Effector memory CD4-positive, alpha-beta T cell (primary cell): Measurements from ENCODE around the gene FGF1.

Experiments
- DNase-seq, 3 donors: peaks; one replicate each; pipeline ENCODE4 v3.0.0-alpha.2; 2020
- H3K27ac ChIP-seq: 2 replicates; pipeline ENCODE4 v1.7.0; 2013; ENCODE audit warnings: mild to moderate bottlenecking, low read length, moderate library complexity; ENCODE audit not compliant: insufficient read depth, poor library complexity, severe bottlenecking
- H3K27me3 ChIP-seq: replicated peaks from 2 replicates; pipeline ENCODE4 v1.7.0; 2013; ENCODE audit warnings: mild to moderate bottlenecking, low read length; ENCODE audit not compliant: insufficient read depth, control insufficient read depth, poor library complexity, severe bottlenecking
- H3K36me3 ChIP-seq: 2 replicates; pipeline ENCODE4 v1.7.0; 2013; ENCODE audit warnings: mild to moderate bottlenecking, low read length, moderate library complexity; ENCODE audit not compliant: control insufficient read depth, insufficient read depth
- H3K4me1 ChIP-seq: 2 replicates; pipeline ENCODE4 v1.7.0; 2013; ENCODE audit warnings: low read length, mild to moderate bottlenecking; ENCODE audit not compliant: control insufficient read depth, insufficient read depth, poor library complexity, severe bottlenecking
- H3K4me3 ChIP-seq: 2 replicates; pipeline ENCODE4 v1.7.0; 2013; ENCODE audit warnings: low read length, low read depth, mild to moderate bottlenecking; ENCODE audit not compliant: insufficient read depth, poor library complexity, severe bottlenecking
- H3K9me3 ChIP-seq: 2 replicates; pipeline ENCODE4 v1.7.0; 2013; ENCODE audit warnings: mild to moderate bottlenecking, low read length, moderate library complexity; ENCODE audit not compliant: control insufficient read depth

Gene FGF1

GRCh38 chr5:142684508-142685041, 1.3 kb downstream of the FGF1 start:
- H3K4me3 ChIP-seq: no peak overlapping the region
- H3K9me3 ChIP-seq: no peaks in the 10 kb centered on the region
- no peak for DNase-seq
- no peaks in the 10 kb centered on the region for H3K27me3 ChIP-seq
- H3K27ac ChIP-seq: no peak overlapping the region
- H3K4me1 ChIP-seq: no peaks in the 10 kb centered on the region
- no peaks in the 10 kb centered on the region for H3K36me3 ChIP-seq

GRCh38 chr5:142683881-142684505, 1.9 kb downstream of the FGF1 start:
- H3K4me1 ChIP-seq: no peaks in the 10 kb centered on the region
- no peak overlapping the region for H3K27ac ChIP-seq
- no peaks in the 10 kb centered on the region for H3K9me3 ChIP-seq
- no peaks in the 10 kb centered on the region for H3K27me3 ChIP-seq
- H3K36me3 ChIP-seq: no peaks in the 10 kb centered on the region
- DNase-seq: no peak
- H3K4me3 ChIP-seq: no peak overlapping the region

DNA sequence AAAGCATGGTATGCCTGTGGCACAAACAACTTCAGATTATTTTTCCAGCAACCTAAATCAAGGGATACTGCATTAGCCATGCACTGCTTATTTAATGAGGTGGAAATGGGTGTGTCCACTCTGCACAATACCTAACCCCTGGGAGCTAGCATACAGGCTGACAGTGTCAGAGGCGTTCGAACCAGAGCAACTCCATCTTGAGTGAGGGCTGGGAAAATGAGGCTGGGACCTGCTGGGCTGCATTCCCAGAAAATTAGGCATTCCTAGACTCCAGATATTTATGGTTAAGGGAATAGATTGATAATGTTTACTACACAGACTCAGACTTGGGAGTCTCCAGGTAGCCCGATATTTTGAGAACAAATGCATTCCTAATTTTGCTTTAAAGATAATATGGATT, 2.8 kb downstream of the FGF1 start:
- no peak for DNase-seq
- Histone ChIP-seq H3K4me1 (no peaks in the 10 kb centered on the region), H3K9me3 (no peaks in the 10 kb centered on the region), H3K36me3 (no peaks in the 10 kb centered on the region), H3K27me3 (no peaks in the 10 kb centered on the region), H3K27ac (no peak overlapping the region), H3K4me3 (no peak overlapping the region)

DNA sequence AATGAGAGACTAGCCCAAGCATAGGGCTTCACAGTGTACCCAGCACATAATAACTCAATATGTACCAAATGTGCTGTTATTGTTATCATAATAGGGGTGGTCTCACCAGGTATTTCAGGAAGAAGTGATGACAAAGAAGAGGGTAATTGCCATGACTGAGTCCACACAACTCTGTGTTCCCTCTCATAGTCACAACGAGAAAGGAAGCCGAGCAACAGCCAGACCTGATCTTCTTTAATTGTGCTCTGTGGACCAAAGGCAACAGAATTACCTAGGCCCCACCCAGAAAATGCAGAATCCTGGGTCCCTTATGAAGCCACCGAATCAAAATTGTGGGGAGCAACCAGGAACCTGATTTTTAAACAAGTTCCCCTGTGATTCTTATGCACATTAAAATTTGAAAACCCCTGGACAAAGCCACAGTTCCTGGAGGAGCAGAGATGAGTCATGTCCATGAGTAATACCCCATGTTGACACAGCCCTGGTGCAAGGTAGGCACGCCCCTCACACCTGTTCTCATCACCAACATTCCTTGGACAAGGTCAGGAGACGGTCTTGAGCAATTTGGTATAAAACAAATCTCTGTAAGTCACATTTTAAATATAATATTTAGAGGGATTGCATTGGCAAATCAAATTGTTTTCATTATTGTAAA, 5.2 kb downstream of the FGF1 start:
- Histone ChIP-seq H3K9me3 (no peaks in the 10 kb centered on the region), H3K4me3 (no peak overlapping the region), H3K36me3 (no peaks in the 10 kb centered on the region), H3K27ac (no peak overlapping the region), H3K27me3 (no peaks in the 10 kb centered on the region), H3K4me1 (no peaks in the 10 kb centered on the region)
- no peak for DNase-seq

DNA sequence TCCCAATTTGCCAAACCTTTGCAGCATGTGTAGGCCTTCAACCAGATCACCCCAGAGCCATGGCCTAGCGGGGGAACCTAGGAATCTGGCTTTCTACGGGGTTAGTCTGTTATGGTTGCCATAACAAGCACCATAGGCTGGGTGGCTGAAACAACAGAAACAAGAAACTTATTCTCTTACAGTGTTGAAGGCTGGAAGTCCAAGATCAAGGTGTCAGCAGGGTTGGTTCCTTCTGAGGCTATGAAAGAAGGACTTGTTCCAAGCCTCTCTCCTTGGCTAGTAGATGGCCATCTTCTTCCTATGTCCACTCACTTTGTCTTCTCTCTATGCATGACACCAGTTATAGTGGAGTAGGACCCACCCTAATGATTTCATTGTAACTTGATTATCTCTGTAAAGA, 6.1 kb downstream of the FGF1 start:
- Histone ChIP-seq H3K4me1 (no peaks in the 10 kb centered on the region), H3K27me3 (no peaks in the 10 kb centered on the region), H3K27ac (no peak overlapping the region), H3K36me3 (no peaks in the 10 kb centered on the region), H3K4me3 (no peak overlapping the region), H3K9me3 (no peaks in the 10 kb centered on the region)
- no peak for DNase-seq

GRCh38 chr5:142678529-142678928, 7.4 kb downstream of the FGF1 start:
- H3K27ac ChIP-seq: no peak overlapping the region
- H3K4me1 ChIP-seq: no peaks in the 10 kb centered on the region
- no peaks in the 10 kb centered on the region for H3K36me3 ChIP-seq
- no peaks in the 10 kb centered on the region for H3K9me3 ChIP-seq
- DNase-seq: no peak
- H3K4me3 ChIP-seq: no peak overlapping the region
- H3K27me3 ChIP-seq: no peaks in the 10 kb centered on the region

GRCh38 chr5:142677198-142677597, 8.7 kb downstream of the FGF1 start:
- H3K27me3 ChIP-seq: no peaks in the 10 kb centered on the region
- DNase-seq: no peak
- no peak overlapping the region for H3K27ac ChIP-seq
- H3K4me3 ChIP-seq: no peak overlapping the region
- no peaks in the 10 kb centered on the region for H3K9me3 ChIP-seq
- no peaks in the 10 kb centered on the region for H3K36me3 ChIP-seq
- H3K4me1 ChIP-seq: no peaks in the 10 kb centered on the region

DNA sequence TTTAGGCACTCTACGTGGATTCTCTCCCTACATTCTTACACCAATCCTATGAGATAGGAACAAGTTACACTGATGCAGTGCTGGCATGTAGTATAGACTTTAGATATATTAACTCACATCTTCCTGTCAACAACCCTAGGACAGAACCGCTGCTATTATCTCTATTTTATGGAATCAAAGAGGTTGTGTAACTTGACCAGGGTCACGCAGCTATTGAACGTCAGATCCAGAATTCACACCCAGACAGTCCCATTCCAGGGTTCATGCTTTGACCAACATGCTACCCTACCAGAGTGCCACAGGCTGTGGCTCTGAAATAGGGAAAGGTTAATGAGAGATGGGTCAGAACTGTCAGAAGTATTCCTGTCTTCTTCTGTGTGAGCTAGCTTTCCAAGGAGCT, 9.6 kb downstream of the FGF1 start:
- Histone ChIP-seq H3K36me3 (no peaks in the 10 kb centered on the region), H3K27ac (no peak overlapping the region), H3K4me1 (no peaks in the 10 kb centered on the region), H3K27me3 (no peaks in the 10 kb centered on the region), H3K9me3 (no peaks in the 10 kb centered on the region), H3K4me3 (no peak overlapping the region)
- DNase-seq: no peak

GRCh38 chr5:142674531-142675469, 11.1 kb downstream of the FGF1 start:
- Histone ChIP-seq H3K36me3 (no peaks in the 10 kb centered on the region), H3K4me3 (no peak overlapping the region), H3K4me1 (no peaks in the 10 kb centered on the region), H3K9me3 (no peaks in the 10 kb centered on the region), H3K27me3 (no peaks in the 10 kb centered on the region), H3K27ac (no peak overlapping the region)
- DNase-seq: no peak

GRCh38 chr5:142671801-142672200, 14.1 kb downstream of the FGF1 start:
- H3K36me3 ChIP-seq: no peaks in the 10 kb centered on the region
- no peaks in the 10 kb centered on the region for H3K27me3 ChIP-seq
- H3K27ac ChIP-seq: no peak overlapping the region
- H3K4me1 ChIP-seq: no peaks in the 10 kb centered on the region
- H3K9me3 ChIP-seq: no peaks in the 10 kb centered on the region
- no peak for DNase-seq
- H3K4me3 ChIP-seq: no peak overlapping the region
